NB4 (cell line): ENCODE data around the gene CARNS1.

ENCODE experiments used
- DNase-seq: peaks from one replicate; pipeline ENCODE4 v3.0.0; 2010; ENCODE audit warnings: low read depth
- H3K4me3 ChIP-seq: one replicate; pipeline ENCODE4 v1.5.1; 2011; ENCODE audit warnings: mild to moderate bottlenecking, low read depth, low read length, moderate library complexity
- MYC ChIP-seq: IDR thresholded peaks from 2 replicates; pipeline ENCODE4 v1.6.1; 2011; ENCODE audit warnings: low read depth, low read length
- POLR2A ChIP-seq: IDR thresholded peaks from 2 replicates; pipeline ENCODE4 v1.6.1; 2011; ENCODE audit warnings: mild to moderate bottlenecking; ENCODE audit not compliant: insufficient read length; ENCODE audit errors: extremely low read depth
- TF ChIP-seq, protein P1 (sequence below): IDR thresholded peaks from one replicate; pipeline ENCODE4 v1.5.1; 2012; ENCODE audit warnings: low read depth, low read length
- TF ChIP-seq, protein P2 (sequence below): IDR thresholded peaks from 2 replicates; pipeline ENCODE4 v1.6.1; 2011; ENCODE audit warnings: low read depth, low read length

Gene CARNS1

DNA sequence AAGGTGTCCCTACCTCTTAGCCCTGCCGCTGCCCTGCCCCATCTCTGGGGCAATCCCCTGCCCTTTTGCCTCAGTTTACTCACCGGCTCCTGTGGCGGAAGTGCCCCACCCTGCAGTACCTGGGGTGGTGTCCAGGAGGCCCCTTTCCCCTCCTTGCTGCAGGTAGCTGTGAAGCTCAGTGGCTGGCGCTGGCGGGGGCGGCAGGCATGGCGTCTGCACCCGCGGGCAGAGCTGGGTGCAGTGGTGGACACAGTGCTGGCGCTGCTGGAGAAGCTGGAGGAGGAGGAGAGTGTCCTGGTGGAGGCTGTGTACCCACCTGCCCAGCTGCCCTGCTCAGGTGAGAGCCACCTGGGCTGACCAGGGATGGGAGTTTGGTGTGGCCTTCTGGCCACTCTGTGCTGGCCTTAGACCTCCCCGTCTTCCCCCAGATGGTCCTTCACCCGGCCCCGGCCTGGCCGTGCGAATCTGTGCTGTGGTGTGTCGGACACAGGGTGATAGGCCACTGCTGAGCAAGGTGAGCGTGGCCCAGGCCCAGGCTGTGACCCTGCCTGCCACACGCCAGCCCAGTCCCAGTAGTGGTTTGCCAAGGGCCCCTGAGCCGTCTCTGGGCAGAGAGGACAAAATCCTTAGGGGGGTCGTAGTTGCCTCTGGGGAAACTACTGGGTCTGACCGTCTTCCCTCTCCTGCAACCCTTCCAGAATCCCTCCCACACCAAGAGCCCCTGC, 4.0 kb downstream of the CARNS1 start:
- no peak for DNase-seq
- no peak overlapping the region for H3K4me3 ChIP-seq
- TF ChIP-seq, protein P1, sequence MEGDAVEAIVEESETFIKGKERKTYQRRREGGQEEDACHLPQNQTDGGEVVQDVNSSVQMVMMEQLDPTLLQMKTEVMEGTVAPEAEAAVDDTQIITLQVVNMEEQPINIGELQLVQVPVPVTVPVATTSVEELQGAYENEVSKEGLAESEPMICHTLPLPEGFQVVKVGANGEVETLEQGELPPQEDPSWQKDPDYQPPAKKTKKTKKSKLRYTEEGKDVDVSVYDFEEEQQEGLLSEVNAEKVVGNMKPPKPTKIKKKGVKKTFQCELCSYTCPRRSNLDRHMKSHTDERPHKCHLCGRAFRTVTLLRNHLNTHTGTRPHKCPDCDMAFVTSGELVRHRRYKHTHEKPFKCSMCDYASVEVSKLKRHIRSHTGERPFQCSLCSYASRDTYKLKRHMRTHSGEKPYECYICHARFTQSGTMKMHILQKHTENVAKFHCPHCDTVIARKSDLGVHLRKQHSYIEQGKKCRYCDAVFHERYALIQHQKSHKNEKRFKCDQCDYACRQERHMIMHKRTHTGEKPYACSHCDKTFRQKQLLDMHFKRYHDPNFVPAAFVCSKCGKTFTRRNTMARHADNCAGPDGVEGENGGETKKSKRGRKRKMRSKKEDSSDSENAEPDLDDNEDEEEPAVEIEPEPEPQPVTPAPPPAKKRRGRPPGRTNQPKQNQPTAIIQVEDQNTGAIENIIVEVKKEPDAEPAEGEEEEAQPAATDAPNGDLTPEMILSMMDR, result no peak
- TF ChIP-seq, protein P2, sequence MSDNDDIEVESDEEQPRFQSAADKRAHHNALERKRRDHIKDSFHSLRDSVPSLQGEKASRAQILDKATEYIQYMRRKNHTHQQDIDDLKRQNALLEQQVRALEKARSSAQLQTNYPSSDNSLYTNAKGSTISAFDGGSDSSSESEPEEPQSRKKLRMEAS, result no peak

DNA sequence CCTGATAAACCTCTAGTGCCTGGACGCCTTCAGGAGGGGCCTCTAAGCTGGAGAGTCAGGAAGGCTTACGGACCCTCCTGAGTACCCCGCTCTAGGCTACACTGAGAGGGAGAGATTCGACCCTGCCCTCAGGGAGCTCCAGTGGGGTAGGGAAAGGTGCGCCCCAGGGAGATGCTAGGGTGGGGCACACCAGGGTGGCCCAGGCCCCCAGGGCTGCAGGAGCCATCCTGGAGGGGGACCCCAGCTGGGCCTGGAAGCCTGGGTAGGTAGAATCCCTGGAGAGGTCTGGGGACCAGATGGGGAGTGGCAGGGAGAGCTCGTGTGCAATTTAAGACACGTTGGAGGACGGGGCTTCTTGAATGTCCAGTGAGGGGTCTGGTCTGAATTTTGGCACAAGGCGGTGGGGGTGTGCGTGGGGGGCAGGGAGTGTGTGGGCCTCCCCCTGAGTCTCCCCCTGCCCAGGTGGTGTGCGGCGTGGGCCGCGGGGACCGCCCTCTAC, 4.7 kb downstream of the CARNS1 start:
- TF ChIP-seq MYC (no peak), POLR2A (no peak)
- TF ChIP-seq, protein P2, result no peak
- H3K4me3 ChIP-seq, result peak overlapping the region; percentile 55
- no peak for DNase-seq

DNA sequence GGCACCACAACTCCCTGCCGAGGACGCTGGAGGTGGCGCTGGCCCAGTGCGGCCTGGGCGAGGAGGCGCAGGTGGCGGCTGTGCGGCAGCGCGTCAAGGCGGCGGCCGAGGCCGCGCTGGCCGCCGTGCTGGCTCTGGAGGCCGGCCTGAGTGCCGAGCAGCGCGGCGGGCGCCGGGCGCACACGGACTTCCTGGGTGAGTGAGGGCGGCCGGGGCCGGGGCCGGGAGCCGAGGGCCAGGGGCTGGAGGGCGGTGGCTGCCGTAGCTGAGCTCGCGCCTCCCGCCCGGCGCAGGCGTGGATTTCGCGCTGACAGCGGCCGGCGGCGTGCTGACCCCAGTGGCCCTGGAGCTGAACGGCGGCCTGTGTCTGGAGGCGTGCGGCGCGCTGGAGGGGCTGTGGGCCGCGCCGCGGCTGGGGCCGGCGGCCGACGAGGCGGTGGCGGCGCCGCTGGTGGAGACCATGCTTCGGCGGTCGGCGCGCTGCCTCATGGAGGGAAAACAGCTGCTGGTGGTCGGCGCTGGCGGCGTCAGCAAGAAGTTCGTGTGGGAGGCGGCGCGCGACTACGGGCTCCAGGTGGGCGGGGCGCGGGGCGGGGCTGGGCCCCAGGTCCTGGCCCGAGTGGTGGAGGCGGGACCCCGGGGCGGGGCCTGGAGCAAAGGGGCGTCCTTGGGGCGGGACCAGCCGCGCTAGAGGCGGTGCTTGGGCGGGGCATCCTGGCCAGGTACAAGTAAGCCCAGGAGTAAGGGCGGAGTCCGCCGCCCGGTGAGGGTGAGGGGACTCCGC, 5.4 kb downstream of the CARNS1 start:
- peak; percentile 97 for DNase-seq
- peak; percentile 85 for TF ChIP-seq POLR2A
- TF ChIP-seq MYC, result peak; percentile 93
- TF ChIP-seq, protein P1, result no peak
- TF ChIP-seq, protein P2, result peak; percentile 72
- peak overlapping the region; percentile 55 for H3K4me3 ChIP-seq

DNA sequence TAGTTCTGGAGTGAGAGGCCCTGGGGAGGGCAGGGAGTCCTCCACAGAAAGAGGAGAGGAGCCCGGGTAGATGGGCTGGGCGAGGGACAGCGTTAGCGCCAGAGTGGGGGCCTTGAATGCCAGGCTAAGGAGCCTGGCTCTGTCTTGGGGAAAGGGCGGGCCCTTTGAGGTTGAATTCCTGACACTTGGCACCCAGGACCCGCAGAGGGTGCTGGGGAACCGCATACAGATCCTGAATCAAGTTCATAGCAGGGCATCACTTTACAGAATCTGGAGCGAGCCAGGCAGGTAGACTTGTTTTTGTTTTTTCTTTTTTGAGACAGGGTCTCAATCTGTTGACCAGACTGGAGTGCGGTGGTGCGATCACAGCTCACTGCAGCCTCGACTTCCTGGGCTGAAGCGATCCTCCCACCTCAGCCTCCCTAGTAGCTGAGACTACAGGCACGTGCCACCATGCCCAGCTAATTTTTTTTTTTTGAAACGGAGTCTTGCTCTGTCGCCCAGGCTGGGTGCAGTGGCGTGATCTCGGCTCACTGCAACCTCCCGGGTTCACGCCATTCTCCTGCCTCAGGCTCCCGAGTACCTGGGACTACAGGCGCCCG, 6.1 kb downstream of the CARNS1 start:
- H3K4me3 ChIP-seq, result no peak overlapping the region
- TF ChIP-seq, protein P1, result no peak
- TF ChIP-seq, protein P2, result no peak
- TF ChIP-seq POLR2A, result no peak
- TF ChIP-seq MYC, result no peak
- DNase-seq, result no peak

DNA sequence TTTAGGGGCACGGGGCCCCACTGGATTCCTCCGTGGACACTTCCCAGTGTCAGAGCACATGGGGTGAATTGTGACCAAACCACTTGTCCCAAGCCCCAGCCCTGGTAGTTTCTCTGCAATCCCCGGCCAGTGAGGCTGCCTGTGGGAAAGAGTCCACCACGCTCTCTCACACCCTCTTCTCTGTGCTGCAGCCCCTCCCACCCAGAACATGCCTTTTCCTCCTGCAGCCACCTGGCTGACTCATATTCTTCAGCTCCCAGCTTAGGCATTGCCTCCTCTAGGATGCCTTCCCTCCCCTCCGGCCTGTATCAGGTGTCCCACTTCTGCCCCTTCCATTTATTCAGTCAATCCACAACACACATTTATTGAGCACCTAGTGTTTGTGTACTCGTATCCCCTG, 7.4 kb downstream of the CARNS1 start:
- H3K4me3 ChIP-seq, result no peak overlapping the region
- no peak for TF ChIP-seq POLR2A
- TF ChIP-seq, protein P1, result no peak
- TF ChIP-seq MYC, result no peak
- TF ChIP-seq, protein P2, result no peak
- DNase-seq, result no peak

DNA sequence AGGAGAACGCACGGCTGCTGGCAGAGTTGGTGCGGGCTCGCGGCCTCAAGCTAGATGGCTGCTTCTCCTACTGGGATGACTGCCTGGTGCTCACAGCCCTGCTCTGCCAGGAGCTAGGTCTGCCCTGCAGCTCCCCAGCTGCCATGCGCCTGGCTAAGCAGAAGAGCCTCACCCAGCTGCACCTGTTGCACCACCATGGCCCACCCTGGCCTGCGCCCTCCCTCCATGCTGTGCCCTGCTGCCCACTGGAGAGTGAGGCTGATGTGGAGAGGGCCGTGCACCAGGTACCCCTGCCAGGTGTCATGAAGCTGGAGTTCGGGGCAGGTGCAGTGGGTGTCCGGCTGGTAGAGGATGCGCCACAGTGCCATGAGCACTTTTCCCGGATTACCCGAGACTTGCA, 8.0 kb downstream of the CARNS1 start:
- no peak overlapping the region for H3K4me3 ChIP-seq
- no peak for TF ChIP-seq POLR2A
- no peak for DNase-seq
